Chondrocyte (in vitro differentiated cells): ENCODE measurements around the gene ALDH2. TPM values are rescaled to one million over a fixed set of nuclear protein-coding genes. Genes with fewer than 3 reads are reported as not detected.

Source experiments
- DNase-seq: peaks from one replicate; pipeline ENCODE4 v3.0.0; 2021; ENCODE audit warnings: mixed read lengths, low spot score
- H3K27ac Mint-ChIP-seq: one replicate; pipeline ENCODE4 v1.8.0; 2021; ENCODE audit warnings: mild to moderate bottlenecking, moderate library complexity, mixed read lengths; ENCODE audit not compliant: unreplicated experiment
- H3K27me3 Mint-ChIP-seq: 2 replicates; pipeline ENCODE4 v1.8.0; 2021; ENCODE audit warnings: low read depth, mixed read lengths
- H3K36me3 Mint-ChIP-seq: 2 replicates; pipeline ENCODE4 v1.8.0; 2021; ENCODE audit warnings: low read depth, mixed read lengths
- H3K4me1 Mint-ChIP-seq: 2 replicates; pipeline ENCODE4 v1.8.0; 2021; ENCODE audit warnings: low read depth, mild to moderate bottlenecking, mixed read lengths
- H3K4me3 Mint-ChIP-seq: one replicate; pipeline ENCODE4 v1.8.0; 2021; ENCODE audit warnings: mild to moderate bottlenecking, moderate library complexity, mixed read lengths; ENCODE audit not compliant: unreplicated experiment
- H3K9me3 Mint-ChIP-seq: 2 replicates; pipeline ENCODE4 v1.8.0; 2021; ENCODE audit warnings: low read depth, mixed read lengths
- total RNA-seq: library from RNA; stranded (reverse); gene quantifications from 3 replicates; pipeline ENCODE4 v1.2.1, GENCODE V29; 2021
- TF ChIP-seq, protein P1 (sequence below): fragments of 200-600 bp; sonication (generic); IDR thresholded peaks from 2 replicates; pipeline ENCODE4 v1.5.0; 2021; ENCODE audit warnings: antibody characterized with exemption, mild to moderate bottlenecking, moderate library complexity

ALDH2 gene
- total RNA-seq, 1 donor from 2014 or later, result 73.8 TPM

DNA sequence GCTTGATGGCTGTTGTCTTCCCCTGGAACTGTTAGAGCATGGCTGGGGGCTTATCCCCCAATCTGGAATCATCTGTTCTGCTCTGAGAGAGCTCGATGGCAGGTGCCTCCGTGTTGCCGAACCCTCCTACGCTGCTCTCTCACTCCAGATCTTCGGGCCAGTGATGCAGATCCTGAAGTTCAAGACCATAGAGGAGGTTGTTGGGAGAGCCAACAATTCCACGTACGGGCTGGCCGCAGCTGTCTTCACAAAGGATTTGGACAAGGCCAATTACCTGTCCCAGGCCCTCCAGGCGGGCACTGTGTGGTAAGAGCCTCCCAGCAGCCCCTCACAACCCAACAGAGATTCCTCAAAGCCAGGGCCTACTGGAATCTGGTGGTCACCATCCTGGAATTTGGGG lies 33.0 kb downstream of the ALDH2 start:
- no peaks in the 10 kb centered on the region for H3K4me1 Mint-ChIP-seq
- no peak overlapping the region for H3K27ac Mint-ChIP-seq
- peak; percentile 55 for DNase-seq
- H3K36me3 Mint-ChIP-seq, result peaks cover 19% of the 10 kb centered on the region
- H3K27me3 Mint-ChIP-seq, result no peaks in the 10 kb centered on the region
- no peaks in the 10 kb centered on the region for H3K9me3 Mint-ChIP-seq
- no peak overlapping the region for H3K4me3 Mint-ChIP-seq
- TF ChIP-seq, protein P1, sequence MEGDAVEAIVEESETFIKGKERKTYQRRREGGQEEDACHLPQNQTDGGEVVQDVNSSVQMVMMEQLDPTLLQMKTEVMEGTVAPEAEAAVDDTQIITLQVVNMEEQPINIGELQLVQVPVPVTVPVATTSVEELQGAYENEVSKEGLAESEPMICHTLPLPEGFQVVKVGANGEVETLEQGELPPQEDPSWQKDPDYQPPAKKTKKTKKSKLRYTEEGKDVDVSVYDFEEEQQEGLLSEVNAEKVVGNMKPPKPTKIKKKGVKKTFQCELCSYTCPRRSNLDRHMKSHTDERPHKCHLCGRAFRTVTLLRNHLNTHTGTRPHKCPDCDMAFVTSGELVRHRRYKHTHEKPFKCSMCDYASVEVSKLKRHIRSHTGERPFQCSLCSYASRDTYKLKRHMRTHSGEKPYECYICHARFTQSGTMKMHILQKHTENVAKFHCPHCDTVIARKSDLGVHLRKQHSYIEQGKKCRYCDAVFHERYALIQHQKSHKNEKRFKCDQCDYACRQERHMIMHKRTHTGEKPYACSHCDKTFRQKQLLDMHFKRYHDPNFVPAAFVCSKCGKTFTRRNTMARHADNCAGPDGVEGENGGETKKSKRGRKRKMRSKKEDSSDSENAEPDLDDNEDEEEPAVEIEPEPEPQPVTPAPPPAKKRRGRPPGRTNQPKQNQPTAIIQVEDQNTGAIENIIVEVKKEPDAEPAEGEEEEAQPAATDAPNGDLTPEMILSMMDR, result no peak

DNA sequence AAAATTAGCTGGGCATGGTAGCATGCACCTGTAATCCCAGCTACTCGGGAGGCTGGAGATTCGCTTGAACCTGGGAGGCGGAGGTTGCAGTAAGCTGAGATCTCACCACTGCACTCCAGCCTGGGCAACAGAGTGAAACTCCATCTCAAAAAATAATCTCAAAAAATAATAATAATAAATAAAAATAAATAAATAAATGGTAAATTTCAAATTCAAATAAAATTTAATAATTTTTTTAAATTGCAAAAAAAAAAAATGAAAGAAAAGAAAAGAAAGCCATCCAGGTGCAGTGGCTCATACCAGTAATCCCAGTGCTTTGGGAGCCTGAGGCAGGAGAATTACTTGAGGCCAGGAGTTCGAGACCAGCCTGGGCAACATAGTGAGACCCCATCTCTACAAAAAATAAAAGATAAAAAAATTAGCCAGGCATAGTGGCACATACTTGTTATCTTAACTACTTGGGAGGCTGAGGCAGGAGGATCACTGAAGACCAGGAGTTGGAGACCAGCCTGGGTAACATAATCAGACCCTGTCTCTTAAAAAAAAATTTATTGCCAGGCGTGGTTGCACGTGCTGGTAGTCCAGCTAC lies 36.4 kb downstream of the ALDH2 start:
- no peaks in the 10 kb centered on the region for H3K27me3 Mint-ChIP-seq
- H3K27ac Mint-ChIP-seq, result no peak overlapping the region
- H3K4me3 Mint-ChIP-seq, result no peak overlapping the region
- DNase-seq, result peak; percentile 13
- peaks cover 18% of the 10 kb centered on the region for H3K36me3 Mint-ChIP-seq
- TF ChIP-seq, protein P1, result no peak
- H3K4me1 Mint-ChIP-seq, result no peaks in the 10 kb centered on the region
- no peaks in the 10 kb centered on the region for H3K9me3 Mint-ChIP-seq

- TF ChIP-seq, protein P1, result no peak
- Mint-ChIP-seq H3K36me3 (peaks cover 17% of the 10 kb centered on the region), H3K27me3 (no peaks in the 10 kb centered on the region), H3K4me1 (no peaks in the 10 kb centered on the region), H3K27ac (no peak overlapping the region), H3K4me3 (no peak overlapping the region), H3K9me3 (no peaks in the 10 kb centered on the region)
- peak; percentile 59 for DNase-seq
Measured at GRCh38 chr12:111803851-111804250, 37.1 kb downstream of the ALDH2 start.

- TF ChIP-seq, protein P1, result no peak
- Mint-ChIP-seq H3K27me3 (no peaks in the 10 kb centered on the region), H3K27ac (no peak overlapping the region), H3K36me3 (peaks cover 9% of the 10 kb centered on the region), H3K4me3 (no peak overlapping the region), H3K4me1 (no peaks in the 10 kb centered on the region), H3K9me3 (no peaks in the 10 kb centered on the region)
- DNase-seq, result peak; percentile 51
Measured at GRCh38 chr12:111806304-111806703, 39.6 kb downstream of the ALDH2 start.

DNA sequence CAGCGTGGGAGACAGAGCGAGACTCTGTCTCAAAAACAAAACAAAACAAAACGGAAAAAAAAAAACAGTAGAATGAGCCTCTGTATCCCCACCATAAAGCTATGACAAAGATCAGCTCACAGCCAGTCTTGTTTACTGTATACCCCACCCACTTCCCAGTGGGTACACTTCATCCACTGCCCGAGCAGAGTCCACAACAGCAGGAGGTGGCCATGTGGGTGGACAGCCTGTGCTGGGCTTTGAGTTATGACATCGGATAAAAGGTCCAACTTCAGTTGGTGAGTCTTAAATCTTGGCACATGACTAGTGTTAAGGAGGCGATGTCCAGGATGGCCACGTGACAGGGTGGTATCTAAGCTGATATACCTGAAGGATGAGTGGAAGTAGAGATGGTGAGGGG lies 40.5 kb downstream of the ALDH2 start:
- TF ChIP-seq, protein P1, result no peak
- Mint-ChIP-seq H3K4me1 (no peaks in the 10 kb centered on the region), H3K27me3 (no peaks in the 10 kb centered on the region), H3K4me3 (no peak overlapping the region), H3K36me3 (peaks cover 13% of the 10 kb centered on the region), H3K9me3 (no peaks in the 10 kb centered on the region), H3K27ac (no peak overlapping the region)
- peak; percentile 28 for DNase-seq
